Ovary (tissue), 9 donors: ENCODE measurements around the gene CHN1. TPM values are rescaled to one million over a fixed set of nuclear protein-coding genes. Genes with fewer than 3 reads are reported as not detected.

ENCODE experiments used
- DNase-seq, 5 donors: peaks; one replicate each; pipeline ENCODE4 v3.0.0-alpha.2; 2019 to 2020
- H3K27ac ChIP-seq, 2 donors: fragments of 200-600 bp; one replicate each; pipeline versions ENCODE4 v1.5.1 to v1.8.0; 2019 to 2022
- H3K27me3 ChIP-seq: fragments of 200-600 bp; one replicate; pipeline ENCODE4 v1.8.0; 2022
- H3K36me3 ChIP-seq: fragments of 200-600 bp; sonication (generic); one replicate; pipeline ENCODE4 v1.5.1; 2019
- H3K4me1 ChIP-seq: one replicate; pipeline ENCODE4 v1.8.1; 2013; ENCODE audit warnings: mild to moderate bottlenecking, moderate library complexity; ENCODE audit not compliant: insufficient read depth
- H3K4me3 ChIP-seq: fragments of 200-600 bp; sonication (generic); one replicate; pipeline ENCODE4 v1.5.1; 2017
- H3K9me3 ChIP-seq, 2 donors: fragments of 200-600 bp in 1 of 2; sonication (generic) in 1 of 2; one replicate each; pipeline versions ENCODE4 v1.5.1 to v1.8.1; 2013 to 2019; ENCODE audit warnings: mild to moderate bottlenecking in 1 of 2, moderate library complexity in 1 of 2
- CTCF ChIP-seq, 3 donors: fragments of 450-650 bp in 2 of 3; fragments of 200-600 bp in 1 of 3; IDR thresholded peaks; one replicate each; pipeline versions ENCODE4 v1.5.1 to v1.8.0; 2016 to 2022; ENCODE audit warnings: antibody characterized with exemption in 3 of 3, mild to moderate bottlenecking in 1 of 3
- EP300 ChIP-seq: sonication (generic); formaldehyde crosslinking; IDR thresholded peaks from one replicate; pipeline ENCODE4 v1.6.1; 2017; ENCODE audit warnings: antibody characterized with exemption
- POLR2A ChIP-seq: fragments of 450-650 bp; IDR thresholded peaks from one replicate; pipeline ENCODE4 v1.6.1; 2017; ENCODE audit warnings: antibody characterized with exemption, mild to moderate bottlenecking, moderate library complexity
- WGBS, 3 donors: extraction: QIAGEN DNeasy Blood & Tissue Kit in 1 of 3; methylation state at CpG; one replicate each; pipeline versions ENCODE4 v1.1.5 to v1.1.7; 2013 to 2017; 5-methylcytosine and 5-hydroxymethylcytosine counted together
- intact Hi-C, 4 donors: fragments of 100-400 bp; cut with DNase I; formaldehyde crosslinking; loops; one replicate each; pipeline versions ENCODE4 v1.11.0 to v1.15.1; 2022 to 2023
- polyA plus RNA-seq, 2 donors: library from polyadenylated mRNA; stranded (reverse); fragments of 200-250 nt in 1 of 2; fragments of 350-450 nt in 1 of 2; fragmentation: Illumina TruSeq in 1 of 2; extraction: RNeasy Lipid Tissue Mini Kit (QIAGEN cat#74804) in 1 of 2; gene quantifications; one replicate each; pipeline ENCODE4 v1.2.3, GENCODE V29; 2013 to 2014
- total RNA-seq, 7 donors: library from RNA; depleted of rRNA in 2 of 7; stranded (reverse); fragments of >200 nt in 2 of 7; fragmentation: NEBNext Ultra II Directional in 3 of 7; extraction: Animal tissue kit (Norgen Biotek cat#: 25700) in 3 of 7; gene quantifications; one replicate each; pipeline versions ENCODE4 v1.1.0 to v1.2.4, GENCODE V29; 2016 to 2023
- donor health status: DM: no; HTN: no; CAD: no; lungs with moderate emphysema.
- donor health status: DM: no; HTN: no; CAD: no.
- donor health status: Bipolar disorder and iron deficiency.
- donor health status: DM: yes; HTN: yes; CAD: no.
- donor health status: DM: no; HTN: no; CAD: no.
- donor health status: DM: yes; HTN: yes; CAD: no.

Gene CHN1
- total and polyA plus RNA-seq, 9 donors: 6.5 to 18.0 (median 9.4) TPM

DNA sequence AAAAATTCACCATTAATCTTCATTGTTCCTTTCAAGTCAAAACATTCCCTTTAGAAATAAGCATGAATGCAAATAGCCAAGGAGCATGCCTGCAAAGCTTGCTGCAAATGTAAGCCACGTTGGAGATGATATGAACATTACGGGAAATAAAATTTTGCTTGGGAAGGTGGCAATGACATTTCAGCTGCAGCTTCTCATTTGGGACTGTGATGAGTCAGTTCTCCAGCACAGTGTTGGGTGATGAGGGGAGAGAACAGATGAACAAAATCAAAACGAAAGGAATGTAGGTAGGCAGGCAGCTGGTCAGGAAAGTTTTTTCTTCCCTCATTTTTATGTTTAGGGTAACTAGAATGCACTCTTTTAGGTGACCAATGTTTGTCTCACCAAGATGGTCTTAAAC lies 175.6 kb downstream of the CHN1 start:
- TF ChIP-seq CTCF (IDR thresholded peaks at IDR 0.05) (no peak), POLR2A (no peak), EP300 (no peak)
- DNase-seq: no peak
- Histone ChIP-seq H3K27me3 (no peaks in the 10 kb centered on the region), H3K4me3 (no peak overlapping the region), H3K27ac (no peak overlapping the region), H3K9me3 (no peaks in the 10 kb centered on the region), H3K36me3 (no peaks in the 10 kb centered on the region), H3K4me1 (no peaks in the 10 kb centered on the region)
- WGBS, 3 donors: 26 to 35% (median 31%) methylated on average over 3 of the region's 3 CpGs
- intact Hi-C loops: no loop called here

DNA sequence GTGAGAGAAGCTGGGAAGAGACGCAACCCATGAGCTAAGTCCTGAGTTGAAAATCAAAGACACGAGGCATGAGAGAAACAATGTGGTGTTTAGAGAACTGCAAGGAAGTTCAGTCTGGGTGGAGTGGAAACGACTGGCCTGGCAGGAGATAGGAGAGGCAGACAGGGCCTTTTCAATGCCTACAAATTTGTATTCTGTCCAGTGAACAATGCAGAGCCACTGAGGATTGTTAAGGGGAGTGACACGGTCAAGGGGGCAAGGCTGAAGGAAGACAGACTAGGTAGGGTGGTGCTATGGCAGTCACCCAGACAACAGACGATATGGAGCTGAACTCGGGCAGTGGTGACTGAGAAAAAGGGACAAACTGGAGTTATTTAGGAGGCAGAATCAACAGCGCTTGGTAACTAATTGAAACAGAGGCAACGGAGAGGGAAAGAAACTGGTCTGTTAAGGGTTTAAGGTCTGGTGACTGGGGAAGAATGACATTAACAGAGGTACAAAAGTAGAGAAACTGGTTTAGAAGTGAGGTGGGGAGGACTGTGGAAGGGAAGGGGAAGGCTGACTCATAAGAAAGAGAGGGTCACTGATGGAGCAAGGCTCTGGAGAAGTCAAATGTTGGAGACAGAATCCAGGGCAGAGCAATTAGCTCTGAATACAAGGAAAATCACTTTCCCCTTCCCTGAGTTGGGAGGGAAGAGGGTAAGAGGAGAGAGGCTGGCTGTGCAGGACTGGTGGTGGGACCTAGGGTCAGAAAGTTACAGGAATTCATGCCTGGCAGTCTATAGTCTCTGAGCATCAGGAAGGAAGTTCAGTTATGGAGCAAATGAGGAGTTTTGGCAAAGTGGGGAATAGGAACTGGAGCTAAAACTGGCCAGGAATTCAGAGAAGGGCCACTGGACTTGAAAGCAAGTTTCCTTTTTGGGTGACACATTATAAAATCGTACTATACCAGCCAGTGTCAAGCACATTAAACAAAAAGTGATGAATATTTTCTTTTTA lies 177.5 kb downstream of the CHN1 start:
- TF ChIP-seq EP300: no peak
- TF ChIP-seq POLR2A: no peak
- no peak for TF ChIP-seq CTCF (IDR thresholded peaks at IDR 0.05)
- no peak overlapping the region for H3K4me3 ChIP-seq
- no peak overlapping the region for H3K27ac ChIP-seq
- WGBS, 3 donors: 66 to 69% (median 67%) methylated on average over 9 of the region's 9 CpGs
- intact Hi-C loops: no loop called here
- no peaks in the 10 kb centered on the region for H3K27me3 ChIP-seq
- no peaks in the 10 kb centered on the region for H3K9me3 ChIP-seq
- no peaks in the 10 kb centered on the region for H3K4me1 ChIP-seq
- no peak for DNase-seq
- H3K36me3 ChIP-seq: no peaks in the 10 kb centered on the region

DNA sequence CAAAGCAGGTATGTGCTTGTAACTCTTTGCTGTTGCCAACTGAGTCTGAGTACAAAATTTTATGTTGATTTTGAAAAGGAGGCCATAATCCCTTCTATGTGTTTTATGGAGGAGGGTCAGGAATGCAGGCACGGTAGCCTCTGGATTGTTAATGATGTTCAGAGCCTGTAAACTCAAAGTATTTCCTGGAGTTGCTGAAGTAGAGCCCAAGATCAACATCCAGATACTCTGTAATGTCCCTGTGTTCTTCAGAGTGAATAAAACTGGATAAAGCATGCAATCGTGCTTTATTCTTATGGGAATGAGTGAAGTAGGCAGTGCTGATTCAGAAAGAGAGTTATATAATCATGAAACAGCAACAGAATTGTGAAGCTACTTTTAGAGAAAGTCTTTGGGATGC lies 179.1 kb downstream of the CHN1 start:
- TF ChIP-seq CTCF (IDR thresholded peaks at IDR 0.05) (no peak), POLR2A (no peak), EP300 (no peak)
- H3K27me3 ChIP-seq: no peaks in the 10 kb centered on the region
- intact Hi-C loops: no loop called here
- DNase-seq: no peak
- H3K9me3 ChIP-seq: peaks cover 0 to 3% of the 10 kb centered on the region in 2 donors
- no peaks in the 10 kb centered on the region for H3K36me3 ChIP-seq
- H3K27ac ChIP-seq: no peak overlapping the region
- 42 to 71% (median 64%) methylated on average over 2 of the region's 2 CpGs for WGBS, 3 donors
- no peak overlapping the region for H3K4me3 ChIP-seq
- no peaks in the 10 kb centered on the region for H3K4me1 ChIP-seq

- Histone ChIP-seq H3K4me1 (no peaks in the 10 kb centered on the region), H3K36me3 (no peaks in the 10 kb centered on the region), H3K9me3 (peaks cover 0 to 3% of the 10 kb centered on the region in 2 donors), H3K4me3 (no peak overlapping the region), H3K27me3 (no peaks in the 10 kb centered on the region), H3K27ac (no peak overlapping the region)
- DNase-seq: no peak
- intact Hi-C loops: no loop called here
- TF ChIP-seq CTCF (IDR thresholded peaks at IDR 0.05) (no peak), POLR2A (no peak), EP300 (no peak)
These were observed 181.1 kb downstream of the CHN1 start for GRCh38 chr2:174824068-174824467.
